Muscle layer of duodenum (tissue), 2 donors: ENCODE measurements around the gene CORIN.

ENCODE experiments used
- H3K27ac ChIP-seq: one replicate; pipeline ENCODE4 v1.7.0; 2013; ENCODE audit warnings: mild to moderate bottlenecking, low read length
- H3K27me3 ChIP-seq: one replicate; pipeline ENCODE4 v1.7.0; 2013; ENCODE audit warnings: low read depth, mild to moderate bottlenecking, control low read depth, low read length
- H3K36me3 ChIP-seq, 2 donors: one replicate each; pipeline ENCODE4 v1.7.0; 2013; ENCODE audit warnings: low read length in 2 of 2, control low read depth in 1 of 2, mild to moderate bottlenecking in 1 of 2; ENCODE audit not compliant: insufficient read depth in 2 of 2, control insufficient read depth in 1 of 2
- H3K4me1 ChIP-seq, 2 donors: one replicate each; pipeline ENCODE4 v1.7.0; 2013; ENCODE audit warnings: low read length in 2 of 2, mild to moderate bottlenecking in 2 of 2, control low read depth in 1 of 2, moderate library complexity in 1 of 2; ENCODE audit not compliant: insufficient read depth in 2 of 2, control insufficient read depth in 1 of 2
- H3K4me3 ChIP-seq, 2 donors: one replicate each; pipeline ENCODE4 v1.7.0; 2013; ENCODE audit warnings: low read length in 2 of 2, low read depth in 1 of 2, mild to moderate bottlenecking in 1 of 2
- H3K9me3 ChIP-seq, 2 donors: one replicate each; pipeline ENCODE4 v1.7.0; 2013; ENCODE audit warnings: low read length in 2 of 2, control low read depth in 1 of 2, mild to moderate bottlenecking in 1 of 2; ENCODE audit not compliant: control insufficient read depth in 1 of 2
- donor health status: healthy.

CORIN gene

DNA sequence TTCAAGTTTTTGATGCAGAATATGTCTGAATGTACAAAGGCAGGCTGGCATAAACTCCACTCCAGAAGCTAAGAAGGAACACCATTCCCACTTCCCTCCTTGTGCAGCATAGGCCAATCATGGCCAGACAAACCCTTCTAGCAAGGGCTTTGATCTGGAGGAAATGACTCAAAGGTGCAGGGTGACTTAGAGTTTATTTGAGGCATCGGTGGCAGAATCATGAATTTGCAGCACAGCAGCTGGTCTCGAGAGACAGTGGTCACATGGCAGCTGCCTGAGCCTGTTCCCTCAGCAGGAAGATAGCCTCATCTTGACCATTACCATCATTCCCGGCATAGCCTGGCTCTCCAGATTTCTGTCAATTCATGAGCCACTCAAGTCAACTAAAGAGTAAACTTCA is 198.3 kb downstream of the CORIN start:
- H3K36me3 ChIP-seq: no peaks in the 10 kb centered on the region
- H3K27ac ChIP-seq: no peak overlapping the region
- no peaks in the 10 kb centered on the region for H3K9me3 ChIP-seq
- no peaks in the 10 kb centered on the region for H3K4me1 ChIP-seq
- H3K27me3 ChIP-seq: no peaks in the 10 kb centered on the region
- H3K4me3 ChIP-seq: no peak overlapping the region

DNA sequence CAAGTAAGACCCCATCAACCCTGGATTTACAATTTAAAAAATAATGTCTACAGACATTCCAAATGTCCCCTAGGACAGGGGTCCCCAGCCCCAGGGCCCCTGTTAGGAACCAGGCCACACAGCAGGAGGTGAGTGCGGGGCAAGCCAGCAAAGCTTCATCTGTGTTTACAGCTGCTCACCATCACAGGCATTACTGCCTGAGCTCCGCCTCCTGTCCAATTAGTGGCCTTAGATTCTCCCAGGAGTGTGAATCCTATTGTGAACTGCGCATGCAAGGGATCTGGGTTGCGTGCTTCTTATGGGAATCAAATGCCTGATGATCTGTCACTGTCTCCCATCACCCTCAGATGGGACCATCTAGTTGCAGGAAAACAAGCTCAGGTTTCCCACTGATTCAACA is 206.7 kb downstream of the CORIN start:
- no peaks in the 10 kb centered on the region for H3K9me3 ChIP-seq
- H3K27me3 ChIP-seq: no peaks in the 10 kb centered on the region
- H3K4me3 ChIP-seq: no peak overlapping the region
- no peaks in the 10 kb centered on the region for H3K36me3 ChIP-seq
- H3K27ac ChIP-seq: no peak overlapping the region
- no peaks in the 10 kb centered on the region for H3K4me1 ChIP-seq

DNA sequence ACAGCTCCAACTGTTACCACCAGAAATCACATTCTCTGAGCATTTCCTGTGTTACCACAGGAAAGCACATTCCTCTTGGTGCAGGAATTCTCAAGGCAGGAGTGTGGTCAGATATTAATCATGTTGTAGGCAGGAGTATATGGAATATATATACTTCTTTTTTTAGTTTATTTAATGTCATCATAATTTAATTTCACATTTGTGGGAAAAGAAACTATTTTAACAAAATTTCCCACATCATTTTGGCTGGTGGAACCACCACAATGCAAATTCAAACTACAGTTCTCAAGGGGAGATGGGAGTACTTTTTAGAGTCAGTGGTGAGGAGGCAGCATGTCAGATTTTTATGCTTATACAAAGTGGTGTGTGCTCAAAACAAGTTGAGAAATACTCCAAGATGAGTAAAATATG is 213.8 kb downstream of the CORIN start:
- Histone ChIP-seq H3K27ac (no peak overlapping the region), H3K9me3 (no peaks in the 10 kb centered on the region), H3K27me3 (no peaks in the 10 kb centered on the region), H3K4me3 (no peak overlapping the region), H3K36me3 (no peaks in the 10 kb centered on the region), H3K4me1 (no peaks in the 10 kb centered on the region)

DNA sequence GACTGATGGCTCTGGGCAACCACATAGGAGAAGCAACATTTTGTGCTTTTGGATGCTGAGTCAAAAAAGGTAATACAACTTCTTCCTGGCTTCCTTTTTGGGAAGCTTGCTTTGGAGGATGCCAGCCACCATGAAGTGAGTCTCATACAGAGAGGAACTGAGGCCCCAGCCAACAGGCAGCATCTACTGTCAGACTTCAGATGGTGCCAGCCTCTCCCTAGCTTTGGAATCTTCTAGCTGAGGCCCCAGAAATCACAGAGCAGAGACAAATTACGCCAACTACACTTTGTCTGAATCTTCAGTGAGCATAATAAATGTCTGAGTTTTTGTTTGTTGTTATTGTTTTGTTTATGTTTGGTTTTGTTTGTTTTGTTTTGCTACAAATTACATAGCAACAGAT is 216.7 kb downstream of the CORIN start:
- Histone ChIP-seq H3K4me3 (no peak overlapping the region), H3K36me3 (no peaks in the 10 kb centered on the region), H3K27me3 (no peaks in the 10 kb centered on the region), H3K4me1 (no peaks in the 10 kb centered on the region), H3K9me3 (no peaks in the 10 kb centered on the region), H3K27ac (no peak overlapping the region)

DNA sequence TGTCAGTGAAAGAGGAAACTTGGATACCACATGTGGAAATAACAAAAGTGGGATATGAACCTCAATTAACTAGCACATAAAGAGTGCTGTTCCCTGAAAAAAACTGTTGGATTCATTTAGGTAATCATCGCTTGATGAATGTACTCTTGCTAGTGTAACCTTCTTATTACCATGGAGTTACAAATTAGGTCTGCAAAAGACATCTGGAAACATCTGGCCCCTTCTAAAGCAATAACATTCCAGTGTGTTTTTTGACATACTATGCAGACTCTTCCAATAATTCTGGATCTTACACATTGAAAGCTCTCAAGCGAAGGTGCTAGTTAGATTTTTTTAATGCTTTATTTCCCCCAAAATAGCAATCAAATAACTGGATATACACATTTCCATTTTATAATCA is 218.2 kb downstream of the CORIN start:
- H3K27ac ChIP-seq: no peak overlapping the region
- no peaks in the 10 kb centered on the region for H3K36me3 ChIP-seq
- H3K27me3 ChIP-seq: no peaks in the 10 kb centered on the region
- H3K9me3 ChIP-seq: no peaks in the 10 kb centered on the region
- H3K4me1 ChIP-seq: no peaks in the 10 kb centered on the region
- H3K4me3 ChIP-seq: no peak overlapping the region

DNA sequence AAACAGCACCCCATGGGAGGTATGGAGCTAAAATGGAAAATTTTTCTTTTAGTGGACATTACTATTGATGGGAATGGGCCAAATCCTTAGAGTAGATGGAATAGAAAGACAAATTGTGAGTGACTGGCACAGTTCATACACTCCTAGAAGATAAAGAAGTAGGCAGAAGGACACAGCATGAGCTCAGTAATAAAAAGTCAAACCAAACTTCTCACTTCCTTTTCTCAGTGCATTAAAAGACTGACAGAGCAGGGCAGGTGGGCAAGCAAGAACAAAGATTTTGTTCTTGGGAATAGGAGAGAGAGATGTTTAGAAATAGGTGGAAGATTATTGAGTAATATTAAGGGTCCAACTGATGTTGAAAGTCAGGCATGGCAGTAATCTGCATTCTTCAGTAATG is 220.3 kb downstream of the CORIN start:
- Histone ChIP-seq H3K27ac (no peak overlapping the region), H3K4me3 (no peak overlapping the region), H3K4me1 (no peaks in the 10 kb centered on the region), H3K36me3 (no peaks in the 10 kb centered on the region), H3K27me3 (no peaks in the 10 kb centered on the region), H3K9me3 (no peaks in the 10 kb centered on the region)

DNA sequence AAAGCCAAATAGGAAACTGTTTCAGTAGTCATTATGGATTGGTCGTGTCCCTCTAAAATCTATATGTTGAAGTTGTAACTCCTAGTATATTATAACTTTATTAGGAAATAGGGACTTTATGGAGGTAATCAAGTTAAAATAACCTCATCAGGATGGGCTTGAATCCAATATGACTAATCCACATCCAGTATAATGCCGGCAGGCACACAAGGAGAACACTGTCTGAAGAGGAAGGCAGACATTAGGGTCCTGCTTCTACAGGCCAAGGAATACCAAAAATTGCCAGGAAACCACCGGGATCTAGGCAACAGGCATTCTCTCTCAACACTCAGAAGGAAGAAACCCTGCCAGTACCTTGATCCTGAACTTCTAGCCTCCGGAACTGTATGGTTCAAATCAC is 222.5 kb downstream of the CORIN start:
- H3K4me1 ChIP-seq: no peaks in the 10 kb centered on the region
- H3K27ac ChIP-seq: no peak overlapping the region
- H3K36me3 ChIP-seq: no peaks in the 10 kb centered on the region
- no peaks in the 10 kb centered on the region for H3K9me3 ChIP-seq
- no peaks in the 10 kb centered on the region for H3K27me3 ChIP-seq
- no peak overlapping the region for H3K4me3 ChIP-seq

DNA sequence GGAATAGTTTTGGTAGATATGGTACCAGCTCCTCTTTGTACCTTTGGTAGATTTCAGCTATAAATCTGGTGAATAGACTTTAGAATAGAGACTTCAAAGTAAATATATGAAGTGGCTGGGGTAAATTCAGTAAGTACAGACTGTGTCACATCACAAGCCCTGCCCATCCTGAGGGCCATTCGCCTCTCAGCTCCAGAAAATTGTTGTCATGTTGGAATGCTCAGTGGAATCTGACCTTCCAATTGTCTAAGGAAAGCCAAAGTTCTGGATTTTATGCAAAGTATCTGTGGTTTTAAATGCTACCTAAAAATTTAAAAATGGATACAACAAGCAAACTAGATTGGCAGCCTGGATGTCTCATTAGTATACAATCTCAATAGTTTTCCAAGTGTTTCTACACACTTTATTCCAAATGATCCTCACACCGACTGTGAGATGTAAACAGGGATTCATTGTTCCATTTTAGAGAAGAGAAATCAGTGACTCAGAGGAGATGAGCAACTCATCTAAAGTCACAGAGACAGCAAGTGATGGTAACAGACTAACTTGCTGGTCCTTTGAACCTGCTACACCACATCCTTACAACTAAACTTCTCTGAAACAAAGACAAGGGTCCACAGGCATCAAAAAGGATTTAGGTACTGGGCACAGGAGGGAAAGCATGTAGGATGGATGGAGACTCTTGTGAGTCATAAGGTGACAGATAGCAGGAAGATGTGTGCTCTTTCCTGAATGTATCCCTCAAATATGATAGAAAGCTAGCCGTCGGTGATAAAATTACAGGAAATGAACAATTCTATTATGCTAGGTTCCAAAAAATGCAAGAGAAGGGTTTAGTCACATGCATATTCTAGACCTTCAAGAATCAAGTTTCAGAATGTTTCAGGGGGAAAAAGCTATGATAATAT is 225.5 kb downstream of the CORIN start:
- no peak overlapping the region for H3K27ac ChIP-seq
- no peaks in the 10 kb centered on the region for H3K4me1 ChIP-seq
- H3K9me3 ChIP-seq: no peaks in the 10 kb centered on the region
- no peaks in the 10 kb centered on the region for H3K36me3 ChIP-seq
- H3K27me3 ChIP-seq: no peaks in the 10 kb centered on the region
- H3K4me3 ChIP-seq: no peak overlapping the region

DNA sequence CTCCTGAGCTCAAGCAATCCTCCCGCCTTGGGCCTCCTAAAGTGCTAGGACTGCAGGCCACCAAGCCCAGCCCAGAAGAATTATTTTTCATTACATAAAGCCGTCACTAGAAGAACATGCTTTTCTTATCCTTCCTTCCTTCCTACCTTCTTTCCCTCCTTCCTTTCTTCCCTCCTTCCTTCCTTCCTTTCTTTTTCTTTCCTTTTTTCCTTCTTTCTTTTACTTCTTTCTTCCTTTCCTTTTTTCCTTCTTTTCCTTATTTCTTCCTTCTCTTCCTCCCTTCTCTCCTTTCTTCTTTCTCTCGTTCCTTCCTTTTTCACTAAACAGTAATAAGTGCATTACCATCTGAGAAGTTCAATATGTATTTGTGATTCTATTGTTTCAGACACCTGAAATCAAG is 231.4 kb downstream of the CORIN start:
- Histone ChIP-seq H3K4me3 (no peak overlapping the region), H3K9me3 (no peaks in the 10 kb centered on the region), H3K4me1 (no peaks in the 10 kb centered on the region), H3K27ac (no peak overlapping the region), H3K27me3 (no peaks in the 10 kb centered on the region), H3K36me3 (peaks cover 0 to 7% of the 10 kb centered on the region in 2 donors)

DNA sequence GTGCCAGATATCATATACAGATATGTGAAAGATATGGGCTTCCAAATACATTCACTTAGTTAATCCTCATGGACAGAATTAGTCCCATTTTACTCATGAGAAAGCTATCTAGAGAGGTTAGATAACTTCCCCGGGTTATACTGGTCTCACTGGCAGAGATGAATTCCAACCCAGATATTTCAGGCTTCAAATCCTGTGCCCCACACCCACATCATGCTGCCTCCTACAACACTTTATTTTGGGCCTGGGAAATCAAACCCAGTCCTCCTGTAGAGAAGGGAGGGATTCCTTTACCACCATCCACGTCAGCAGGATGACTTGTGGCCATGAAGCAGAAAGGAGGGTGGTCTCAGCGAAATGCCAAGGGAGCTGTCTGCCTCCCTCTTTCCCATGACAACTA is 239.0 kb downstream of the CORIN start:
- no peaks in the 10 kb centered on the region for H3K27me3 ChIP-seq
- H3K4me3 ChIP-seq: no peak overlapping the region
- no peaks in the 10 kb centered on the region for H3K4me1 ChIP-seq
- peaks cover 0 to 3% of the 10 kb centered on the region in 2 donors for H3K36me3 ChIP-seq
- no peaks in the 10 kb centered on the region for H3K9me3 ChIP-seq
- H3K27ac ChIP-seq: no peak overlapping the region

DNA sequence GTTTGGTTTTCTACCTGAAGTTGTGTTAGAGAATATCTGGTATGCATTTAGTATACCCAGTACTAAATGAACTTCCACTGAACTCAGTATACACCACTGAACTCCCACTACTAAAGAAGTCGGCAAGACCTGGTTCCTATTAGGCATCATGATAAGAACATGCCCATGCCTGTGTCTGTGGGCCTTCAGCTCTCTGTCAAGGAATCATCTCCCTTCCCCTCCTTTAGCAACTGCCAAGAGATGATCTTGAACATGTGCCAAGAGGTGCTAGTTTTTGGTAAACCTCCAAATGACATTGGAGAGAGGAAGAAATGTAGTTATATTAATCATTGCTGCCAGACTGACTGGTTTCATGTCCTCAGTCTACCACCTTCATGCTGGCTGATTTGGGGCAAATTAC is 239.5 kb downstream of the CORIN start:
- Histone ChIP-seq H3K9me3 (no peaks in the 10 kb centered on the region), H3K27ac (no peak overlapping the region), H3K36me3 (peaks cover 0 to 3% of the 10 kb centered on the region in 2 donors), H3K27me3 (no peaks in the 10 kb centered on the region), H3K4me3 (no peak overlapping the region), H3K4me1 (no peaks in the 10 kb centered on the region)

DNA sequence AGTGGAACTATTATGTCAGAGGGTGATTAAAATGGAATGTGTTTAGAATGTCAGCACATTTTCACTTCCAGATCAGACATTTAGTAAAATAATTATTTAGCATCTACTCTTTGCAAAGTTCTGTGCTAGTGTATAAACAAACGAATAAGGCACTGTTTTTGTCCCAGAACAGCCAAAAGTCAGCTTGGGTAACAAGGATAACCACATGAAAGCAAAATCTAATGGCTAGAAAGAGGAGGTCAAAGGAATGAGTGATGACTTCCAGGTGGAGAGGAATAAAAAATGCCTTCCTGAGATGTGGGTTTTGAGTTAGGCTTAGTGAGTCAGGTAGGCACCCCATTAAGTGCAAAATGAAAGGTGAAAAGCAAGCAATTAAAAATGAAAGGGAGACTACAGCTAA is 240.2 kb downstream of the CORIN start:
- H3K9me3 ChIP-seq: no peaks in the 10 kb centered on the region
- no peak overlapping the region for H3K4me3 ChIP-seq
- H3K27ac ChIP-seq: no peak overlapping the region
- H3K36me3 ChIP-seq: peaks cover 0 to 6% of the 10 kb centered on the region in 2 donors
- no peaks in the 10 kb centered on the region for H3K27me3 ChIP-seq
- no peaks in the 10 kb centered on the region for H3K4me1 ChIP-seq
